ENCODE data around the gene NOVA1. TPM values are rescaled to one million over a fixed set of nuclear protein-coding genes. Genes with fewer than 3 reads are reported as not detected.

Gene NOVA1
- total and polyA plus RNA-seq, 2 donors (not counting 3 experiments of a cell fraction or from before 2014, with no cell fraction given), result 2.7 to 3.3 TPM

DNA sequence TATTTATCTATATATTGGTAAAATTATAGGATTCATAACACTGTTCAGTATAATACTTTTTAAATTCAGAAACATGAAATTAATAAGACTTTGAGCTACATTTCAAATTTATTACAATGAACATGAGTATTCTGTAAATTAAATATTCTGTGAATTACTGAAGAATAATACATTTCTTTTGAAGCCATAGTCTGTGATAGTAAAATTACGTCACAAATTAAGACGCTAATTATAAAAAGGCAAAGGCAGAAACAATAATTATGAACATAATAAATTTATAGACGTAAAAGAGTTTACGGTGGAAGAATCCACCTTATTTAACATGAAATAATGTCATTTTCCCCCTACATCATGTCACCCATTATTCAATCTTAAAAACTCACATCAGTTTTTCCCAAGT is 118.9 kb downstream of the NOVA1 start:
- H4K20me1 ChIP-seq (replicated peaks; ENCODE audit: control insufficient read depth, extremely low read depth, insufficient read depth, low read length), result no peaks in the 10 kb centered on the region
- dilution Hi-C loops (cut with MboI; ENCODE audit: extremely low pct_ligation_motif_present, low sequenced_read_pairs), result no loop called here
- intact Hi-C loops (cut with micrococcal nuclease), result no loop called here

DNA sequence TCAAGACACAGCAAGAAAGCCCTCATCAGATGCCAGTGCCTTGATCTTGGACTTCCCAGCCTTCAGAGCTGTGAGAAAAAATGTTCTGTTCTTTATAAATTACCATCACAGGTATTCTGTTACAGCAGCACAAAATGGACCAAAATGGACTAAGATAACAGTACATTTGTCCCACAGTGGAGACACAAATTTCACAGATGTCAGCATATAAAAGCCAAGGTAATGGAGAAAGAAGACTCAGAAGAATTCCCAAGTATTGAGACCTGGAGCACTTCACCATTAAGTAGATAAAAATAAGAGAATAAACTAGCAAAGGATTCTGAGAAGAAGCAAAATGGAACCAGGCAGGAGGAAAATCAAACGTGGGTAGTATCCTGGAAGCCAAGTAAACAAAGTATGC is 131.0 kb downstream of the NOVA1 start:
- ChIA-PET POLR2A (no interaction called here), CTCF (no interaction called here)
- no peaks in the 10 kb centered on the region for H3K27me3 ChIP-seq (ENCODE audit: control insufficient read depth in 2 of 2, insufficient read depth in 2 of 2, low read length in 2 of 2)
- no peak overlapping the region for H3K9ac ChIP-seq (replicated peaks; ENCODE audit: extremely low read depth, insufficient read depth, low read length)
- no peaks in the 10 kb centered on the region for H4K20me1 ChIP-seq (replicated peaks; ENCODE audit: control insufficient read depth, extremely low read depth, insufficient read depth, low read length)
- H3K27ac ChIP-seq (ENCODE audit: insufficient read depth, low read depth, low read length), result no peak overlapping the region
- H2AFZ ChIP-seq (ENCODE audit: low read depth, low read length), result no peak overlapping the region
- intact Hi-C loops (cut with micrococcal nuclease), result no loop called here
- no peaks in the 10 kb centered on the region for H3K79me2 ChIP-seq (ENCODE audit: control insufficient read depth, insufficient read depth, low read length)
- FAIRE-seq (no peak), DNase-seq (ENCODE audit: low read depth, low spot score) (no peak)
- dilution Hi-C loops (cut with MboI; ENCODE audit: extremely low pct_ligation_motif_present, low sequenced_read_pairs), result no loop called here
- TF ChIP-seq JUN (IDR thresholded peaks at IDR 0.05; ENCODE audit: borderline replicate concordance, insufficient read depth, insufficient read length, low read depth) (no peak), FOS (IDR thresholded peaks at IDR 0.05; ENCODE audit: borderline replicate concordance, insufficient read depth, low read length) (no peak)
- H3K36me3 ChIP-seq (ENCODE audit: control insufficient read depth in 2 of 2, extremely low read depth in 1 of 2, insufficient read depth in 2 of 2, low read length in 2 of 2), result no peaks in the 10 kb centered on the region
- H3K9me3 ChIP-seq (replicated peaks; ENCODE audit: control insufficient read depth, insufficient read depth, low read length), result no peaks in the 10 kb centered on the region
- H3K4me3 ChIP-seq (replicated peaks in 1 of 3; ENCODE audit: insufficient read depth in 1 of 3, low read depth in 1 of 3, low read length in 3 of 3), result no peak overlapping the region
- no peak overlapping the region for H3K4me2 ChIP-seq (ENCODE audit: insufficient read depth, low read length)
- H3K9me1 ChIP-seq (replicated peaks; ENCODE audit: control insufficient read depth, extremely low read depth, insufficient read depth, low read length), result no peaks in the 10 kb centered on the region
- BruUV-seq (replicated peaks), result no TSS peak
- no peaks in the 10 kb centered on the region for H3K4me1 ChIP-seq (ENCODE audit: control insufficient read depth, extremely low read depth, insufficient read depth, low read length)

More for the DNA sequence above, 118.9 kb downstream of the NOVA1 start:
- Histone ChIP-seq H3K9me1 (replicated peaks; ENCODE audit: control insufficient read depth, extremely low read depth, insufficient read depth, low read length) (no peaks in the 10 kb centered on the region), H3K36me3 (ENCODE audit: control insufficient read depth in 2 of 2, extremely low read depth in 1 of 2, insufficient read depth in 2 of 2, low read length in 2 of 2) (no peaks in the 10 kb centered on the region), H3K9ac (replicated peaks; ENCODE audit: extremely low read depth, insufficient read depth, low read length) (no peak overlapping the region), H3K79me2 (ENCODE audit: control insufficient read depth, insufficient read depth, low read length) (no peaks in the 10 kb centered on the region), H3K9me3 (replicated peaks; ENCODE audit: control insufficient read depth, insufficient read depth, low read length) (no peaks in the 10 kb centered on the region), H3K4me3 (replicated peaks in 1 of 3; ENCODE audit: insufficient read depth in 1 of 3, low read depth in 1 of 3, low read length in 3 of 3) (no peak overlapping the region), H3K27me3 (ENCODE audit: control insufficient read depth in 2 of 2, insufficient read depth in 2 of 2, low read length in 2 of 2) (no peaks in the 10 kb centered on the region), H3K27ac (ENCODE audit: insufficient read depth, low read depth, low read length) (no peak overlapping the region), H2AFZ (ENCODE audit: low read depth, low read length) (no peak overlapping the region), H3K4me1 (ENCODE audit: control insufficient read depth, extremely low read depth, insufficient read depth, low read length) (no peaks in the 10 kb centered on the region), H3K4me2 (ENCODE audit: insufficient read depth, low read length) (no peak overlapping the region)
- FAIRE-seq (no peak), DNase-seq (ENCODE audit: low read depth, low spot score) (no peak)
- BruUV-seq (replicated peaks), result no TSS peak
- POLR2A ChIA-PET, result no interaction called here
- CTCF ChIA-PET, result no interaction called here
- TF ChIP-seq, protein P1, sequence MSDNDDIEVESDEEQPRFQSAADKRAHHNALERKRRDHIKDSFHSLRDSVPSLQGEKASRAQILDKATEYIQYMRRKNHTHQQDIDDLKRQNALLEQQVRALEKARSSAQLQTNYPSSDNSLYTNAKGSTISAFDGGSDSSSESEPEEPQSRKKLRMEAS (IDR thresholded peaks at IDR 0.05; ENCODE audit: insufficient read depth, insufficient read length), result no peak
- TF ChIP-seq FOS (IDR thresholded peaks at IDR 0.05; ENCODE audit: borderline replicate concordance, insufficient read depth, low read length) (no peak), POLR2A (IDR thresholded peaks at IDR 0.05; ENCODE audit: low read depth, low read length) (no peak), EZH2 (IDR thresholded peaks at IDR 0.05; ENCODE audit: borderline replicate concordance, low read depth, low read length, severe bottlenecking) (no peak), JUN (IDR thresholded peaks at IDR 0.05; ENCODE audit: borderline replicate concordance, insufficient read depth, insufficient read length, low read depth) (no peak)

All from endothelial cell of umbilical vein (primary cell).